PC-3 (cell line): Measurements from ENCODE around the gene OTOS. TPM values are rescaled to one million over a fixed set of nuclear protein-coding genes. Genes with fewer than 3 reads are reported as not detected.

ENCODE experiments used
- ATAC-seq: fragments of 200-7000 bp; cut with Tn5 transposase; 2 replicates; pipeline ENCODE4 v1.9.1; 2020; ENCODE audit warnings: mild to moderate bottlenecking, moderate library complexity
- BruUV-seq: library from RNA; stranded (reverse); fragments of 400-500 nt; replicated peaks from 2 replicates; lab custom pipeline; 2021; lab: Mats Ljungman, UMichigan
- CTCF ChIA-PET: fragments of 300-600 bp; sonication (Branson Sonifier 250); formaldehyde crosslinking; loops from one replicate; lab custom pipeline; 2022; ENCODE audit warnings: antibody characterized with exemption; lab: Charles Lee
- POLR2A ChIA-PET: fragments of 300-600 bp; sonication (Branson Sonifier 250); formaldehyde crosslinking; loops from one replicate; lab custom pipeline; 2022; ENCODE audit warnings: antibody characterized with exemption; ENCODE audit not compliant: unreplicated experiment; lab: Charles Lee
- DNase-seq: peaks from one replicate; pipeline ENCODE4 v3.0.0-alpha.2; 2015
- H2AFZ ChIP-seq: fragments of 300-600 bp; sonication (generic); 2 replicates; pipeline ENCODE4 v1.6.0; 2016; ENCODE audit warnings: antibody characterized with exemption, low read length
- H3F3A ChIP-seq: fragments of 300-600 bp; sonication (generic); one replicate; pipeline ENCODE4 v1.6.0; 2017; ENCODE audit warnings: antibody characterized with exemption, low read length, control low read depth, mild to moderate bottlenecking; ENCODE audit not compliant: unreplicated experiment
- H3K27ac ChIP-seq: fragments of 300-600 bp; sonication (generic); 2 replicates; pipeline ENCODE4 v1.5.1; 2016; ENCODE audit warnings: mild to moderate bottlenecking, low read length
- H3K27me3 ChIP-seq: fragments of 300-600 bp; sonication (generic); 2 replicates; pipeline ENCODE4 v1.6.1; 2016; ENCODE audit warnings: low read length, mixed read lengths
- H3K36me3 ChIP-seq: fragments of 300-600 bp; sonication (generic); 2 replicates; pipeline ENCODE4 v1.6.1; 2016; ENCODE audit warnings: low read depth, mixed run types, low read length, mixed read lengths
- H3K4me1 ChIP-seq: fragments of 300-600 bp; sonication (generic); 2 replicates; pipeline ENCODE4 v1.5.1; 2016; ENCODE audit warnings: low read length; ENCODE audit not compliant: insufficient read depth
- H3K4me2 ChIP-seq: fragments of 300-600 bp; sonication (generic); 2 replicates; pipeline ENCODE4 v1.6.0; 2016; ENCODE audit warnings: low read length
- H3K4me3 ChIP-seq: fragments of 300-600 bp; sonication (generic); 2 replicates; pipeline ENCODE4 v1.5.1; 2016; ENCODE audit warnings: mild to moderate bottlenecking, low read length, mixed read lengths
- H3K79me2 ChIP-seq: fragments of 300-600 bp; sonication (generic); 2 replicates; pipeline ENCODE4 v1.6.1; 2017; ENCODE audit warnings: low read length, mixed read lengths
- H3K9ac ChIP-seq: fragments of 300-600 bp; sonication (generic); 2 replicates; pipeline ENCODE4 v1.6.0; 2016; ENCODE audit warnings: mild to moderate bottlenecking, low read length
- H3K9me2 ChIP-seq: fragments of 300-600 bp; sonication (generic); replicated peaks from 2 replicates; pipeline ENCODE4 v1.6.1; 2016; ENCODE audit warnings: mixed run types, low read length, mixed read lengths
- H3K9me3 ChIP-seq: fragments of 300-600 bp; sonication (generic); 2 replicates; pipeline ENCODE4 v1.6.1; 2016; ENCODE audit warnings: low read length, mixed read lengths
- H4K20me1 ChIP-seq: fragments of 300-600 bp; sonication (generic); 2 replicates; pipeline ENCODE4 v1.6.1; 2016; ENCODE audit warnings: low read length, mixed read lengths
- EZH2 ChIP-seq: fragments of 300-600 bp; sonication (generic); IDR thresholded peaks from one replicate; pipeline ENCODE4 v1.6.1; 2017; ENCODE audit warnings: antibody characterized with exemption, mild to moderate bottlenecking, low read length; ENCODE audit not compliant: unreplicated experiment
- EZH2phosphoT487 ChIP-seq: fragments of 300-600 bp; sonication (generic); IDR thresholded peaks from 2 replicates; pipeline ENCODE4 v1.6.1; 2018; ENCODE audit warnings: mild to moderate bottlenecking, antibody characterized with exemption, low read length, borderline replicate concordance
- intact Hi-C: fragments of 100-400 bp; cut with micrococcal nuclease; formaldehyde crosslinking; loops from 2 replicates; pipeline ENCODE4 v1.9.0; 2023
- total RNA-seq: library from RNA; depleted of rRNA; stranded (reverse); fragments of >200 nt; gene quantifications from 2 replicates; pipeline ENCODE4 v1.2.3, GENCODE V29; 2014
- TF ChIP-seq, protein P1 (sequence below): fragments of 300-600 bp; sonication (generic); conservative IDR thresholded peaks from 2 replicates; pipeline ENCODE4 v1.5.1; 2017; ENCODE audit warnings: antibody characterized with exemption, low read depth, mild to moderate bottlenecking, low read length

OTOS gene
- total RNA-seq, 1 experiment from 2014 or later = not detected

DNA sequence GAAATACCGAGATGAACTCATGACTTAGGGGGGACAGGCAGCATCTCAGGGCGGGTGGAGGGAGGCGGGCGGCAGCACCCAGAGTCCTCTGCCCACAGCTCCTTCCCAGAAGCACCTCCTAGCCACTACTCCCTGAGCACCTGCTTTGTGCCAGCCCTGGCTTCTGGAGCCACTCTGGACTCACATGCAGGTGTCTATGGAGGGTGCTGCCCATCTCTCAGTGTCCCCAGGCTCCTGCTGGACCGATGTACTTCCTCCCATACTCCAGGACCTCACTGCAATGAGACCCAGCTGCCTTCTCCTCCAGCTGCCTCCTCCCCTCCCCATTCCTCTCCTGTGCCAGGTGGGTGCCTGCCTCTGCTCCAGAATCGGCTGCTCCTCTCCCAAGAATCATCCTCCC, 22.1 kb upstream of the OTOS start:
- intact Hi-C loops = no loop called here
- no peak overlapping the region for H3K4me3 ChIP-seq

DNA sequence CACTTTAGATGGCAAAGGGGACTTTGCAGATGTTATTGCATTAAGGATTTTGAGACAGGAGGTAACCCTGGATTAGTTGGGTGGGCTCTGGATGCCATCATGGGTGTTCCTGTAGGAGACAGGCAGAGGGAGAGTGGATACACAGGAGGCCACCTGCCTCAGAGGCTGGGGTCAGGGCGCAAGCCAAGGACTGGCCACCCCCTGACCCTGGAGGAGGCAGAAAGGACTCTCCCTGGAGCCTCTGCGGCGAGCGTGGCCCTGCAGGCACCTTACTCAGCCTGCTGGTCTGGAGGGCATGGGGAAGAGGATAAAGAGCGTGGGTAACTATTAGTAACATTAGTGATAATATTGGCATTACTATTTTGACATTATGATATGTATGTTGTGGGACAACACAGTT, 21.6 kb upstream of the OTOS start:
- Histone ChIP-seq H3K4me3 (no peak overlapping the region), H3K4me1 (no peaks in the 10 kb centered on the region), H3K27me3 (no peaks in the 10 kb centered on the region), H3K4me2 (no peak overlapping the region), H3K79me2 (no peaks in the 10 kb centered on the region), H3K36me3 (no peaks in the 10 kb centered on the region), H4K20me1 (no peaks in the 10 kb centered on the region), H2AFZ (no peak overlapping the region), H3K9me2 (no peaks in the 10 kb centered on the region), H3F3A (no peaks in the 10 kb centered on the region), H3K9ac (no peak overlapping the region), H3K9me3 (no peaks in the 10 kb centered on the region), H3K27ac (no peak overlapping the region)
- intact Hi-C loops = no loop called here
- TF ChIP-seq EZH2 (no peak), EZH2phosphoT487 (no peak)
- TF ChIP-seq, protein P1, sequence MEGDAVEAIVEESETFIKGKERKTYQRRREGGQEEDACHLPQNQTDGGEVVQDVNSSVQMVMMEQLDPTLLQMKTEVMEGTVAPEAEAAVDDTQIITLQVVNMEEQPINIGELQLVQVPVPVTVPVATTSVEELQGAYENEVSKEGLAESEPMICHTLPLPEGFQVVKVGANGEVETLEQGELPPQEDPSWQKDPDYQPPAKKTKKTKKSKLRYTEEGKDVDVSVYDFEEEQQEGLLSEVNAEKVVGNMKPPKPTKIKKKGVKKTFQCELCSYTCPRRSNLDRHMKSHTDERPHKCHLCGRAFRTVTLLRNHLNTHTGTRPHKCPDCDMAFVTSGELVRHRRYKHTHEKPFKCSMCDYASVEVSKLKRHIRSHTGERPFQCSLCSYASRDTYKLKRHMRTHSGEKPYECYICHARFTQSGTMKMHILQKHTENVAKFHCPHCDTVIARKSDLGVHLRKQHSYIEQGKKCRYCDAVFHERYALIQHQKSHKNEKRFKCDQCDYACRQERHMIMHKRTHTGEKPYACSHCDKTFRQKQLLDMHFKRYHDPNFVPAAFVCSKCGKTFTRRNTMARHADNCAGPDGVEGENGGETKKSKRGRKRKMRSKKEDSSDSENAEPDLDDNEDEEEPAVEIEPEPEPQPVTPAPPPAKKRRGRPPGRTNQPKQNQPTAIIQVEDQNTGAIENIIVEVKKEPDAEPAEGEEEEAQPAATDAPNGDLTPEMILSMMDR = no peak
- ATAC-seq (no peak), DNase-seq (no peak)
- no TSS peak for BruUV-seq
- POLR2A ChIA-PET = no interaction called here
- CTCF ChIA-PET = no interaction called here

More for the DNA sequence above, 22.1 kb upstream of the OTOS start:
- H3K36me3 ChIP-seq = no peaks in the 10 kb centered on the region
- no peaks in the 10 kb centered on the region for H3K9me3 ChIP-seq
- no peaks in the 10 kb centered on the region for H3F3A ChIP-seq
- no peak overlapping the region for H3K9ac ChIP-seq
- POLR2A ChIA-PET = no interaction called here
- CTCF ChIA-PET = no interaction called here
- no peaks in the 10 kb centered on the region for H4K20me1 ChIP-seq
- peaks cover 3% of the 10 kb centered on the region; the same call in 1 of the 2 replicates for H3K27me3 ChIP-seq
- DNase-seq = no peak
- no peaks in the 10 kb centered on the region for H3K79me2 ChIP-seq
- H2AFZ ChIP-seq = no peak overlapping the region
- H3K4me2 ChIP-seq = no peak overlapping the region
- H3K4me1 ChIP-seq = no peaks in the 10 kb centered on the region
- H3K9me2 ChIP-seq = no peaks in the 10 kb centered on the region
- no peak for ATAC-seq
- TF ChIP-seq, protein P1 = no peak
- no peak for TF ChIP-seq EZH2phosphoT487
- TF ChIP-seq EZH2 = no peak
- no TSS peak for BruUV-seq
- H3K27ac ChIP-seq = no peak overlapping the region

DNA sequence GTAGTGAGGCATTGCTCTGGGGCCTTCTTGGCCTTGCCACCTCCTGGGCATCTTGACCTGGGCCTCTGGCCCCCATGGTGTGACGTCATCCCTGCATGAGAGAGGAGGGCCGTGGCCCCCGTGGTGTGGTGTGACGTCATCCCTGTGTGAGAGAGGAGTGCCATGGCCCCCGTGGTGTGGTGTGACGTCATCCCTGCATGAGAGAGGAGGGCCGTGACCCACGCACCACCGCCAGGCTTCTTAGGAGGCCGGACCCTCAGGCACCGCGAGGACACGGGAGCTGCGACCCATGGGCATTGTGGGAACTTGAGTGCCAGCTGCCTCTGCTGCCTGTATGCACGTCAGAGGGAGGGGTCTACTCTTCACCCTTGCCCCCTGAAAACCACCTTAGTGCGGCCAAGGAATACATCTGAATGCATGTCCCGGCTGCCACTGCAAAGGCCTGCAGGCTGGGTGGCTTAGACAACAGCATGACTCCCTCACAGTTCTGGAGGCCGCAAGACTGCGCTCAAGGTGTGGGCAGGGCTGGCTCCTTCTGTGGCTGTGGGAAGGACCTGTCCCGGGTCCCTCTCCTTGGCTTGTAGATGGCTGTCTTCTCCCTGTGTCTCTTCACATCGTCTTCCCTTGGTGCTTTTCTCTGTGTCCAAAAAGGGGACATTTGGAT, 20.8 kb upstream of the OTOS start:
- intact Hi-C loops = no loop called here
- no peaks in the 10 kb centered on the region for H3K27me3 ChIP-seq
- no peaks in the 10 kb centered on the region for H3K36me3 ChIP-seq
- H3K9ac ChIP-seq = no peak overlapping the region
- POLR2A ChIA-PET = no interaction called here
- no peaks in the 10 kb centered on the region for H3K9me2 ChIP-seq
- DNase-seq (no peak), ATAC-seq (no peak)
- H3K4me3 ChIP-seq = no peak overlapping the region
- TF ChIP-seq EZH2 (no peak), EZH2phosphoT487 (no peak)
- TF ChIP-seq, protein P1 = no peak
- no peaks in the 10 kb centered on the region for H3K79me2 ChIP-seq
- no peak overlapping the region for H3K4me2 ChIP-seq
- BruUV-seq = no TSS peak
- CTCF ChIA-PET = no interaction called here
- H3K9me3 ChIP-seq = no peaks in the 10 kb centered on the region
- H4K20me1 ChIP-seq = no peaks in the 10 kb centered on the region
- no peak overlapping the region for H2AFZ ChIP-seq
- no peak overlapping the region for H3K27ac ChIP-seq
- no peaks in the 10 kb centered on the region for H3F3A ChIP-seq
- no peaks in the 10 kb centered on the region for H3K4me1 ChIP-seq
